Measurements from ENCODE around the gene FAM209A. TPM values are rescaled to one million over a fixed set of nuclear protein-coding genes. Genes with fewer than 3 reads are reported as not detected.

Gene FAM209A
- total RNA-seq, 4 donors from 2014 or later = not detected

DNA sequence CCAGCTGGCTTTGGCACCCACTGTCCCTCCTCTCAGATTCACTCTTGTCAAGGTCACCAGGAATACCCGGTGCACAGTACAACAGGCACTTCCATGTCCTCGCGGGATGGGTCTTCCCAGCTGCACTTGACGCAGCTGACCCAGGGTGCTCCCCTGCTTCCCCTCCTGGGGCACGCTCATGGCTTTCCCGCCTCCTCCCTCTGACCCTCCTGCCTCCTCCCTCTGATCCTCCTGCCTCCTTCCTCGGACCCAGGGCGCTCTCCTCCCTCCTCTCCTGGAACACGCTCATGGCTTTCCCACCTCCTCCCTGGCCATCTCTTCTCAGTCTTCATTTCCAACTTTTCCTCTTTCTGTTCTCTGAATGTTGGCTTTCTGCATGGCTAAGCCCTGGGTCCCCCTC, 50.6 kb downstream of the FAM209A start:
- Histone ChIP-seq H3K27ac (no peak overlapping the region), H3K36me3 (no peaks in the 10 kb centered on the region), H3K27me3 (no peaks in the 10 kb centered on the region), H3K4me1 (no peaks in the 10 kb centered on the region), H3K9me3 (no peaks in the 10 kb centered on the region), H3K4me3 (no peak overlapping the region)
- no peak for DNase-seq
- TF ChIP-seq POLR2AphosphoS5 (IDR thresholded peaks at IDR 0.05) = no peak
- no peak for TF ChIP-seq EP300 (IDR thresholded peaks at IDR 0.05; ENCODE audit: low read depth)
- TF ChIP-seq, protein P1, sequence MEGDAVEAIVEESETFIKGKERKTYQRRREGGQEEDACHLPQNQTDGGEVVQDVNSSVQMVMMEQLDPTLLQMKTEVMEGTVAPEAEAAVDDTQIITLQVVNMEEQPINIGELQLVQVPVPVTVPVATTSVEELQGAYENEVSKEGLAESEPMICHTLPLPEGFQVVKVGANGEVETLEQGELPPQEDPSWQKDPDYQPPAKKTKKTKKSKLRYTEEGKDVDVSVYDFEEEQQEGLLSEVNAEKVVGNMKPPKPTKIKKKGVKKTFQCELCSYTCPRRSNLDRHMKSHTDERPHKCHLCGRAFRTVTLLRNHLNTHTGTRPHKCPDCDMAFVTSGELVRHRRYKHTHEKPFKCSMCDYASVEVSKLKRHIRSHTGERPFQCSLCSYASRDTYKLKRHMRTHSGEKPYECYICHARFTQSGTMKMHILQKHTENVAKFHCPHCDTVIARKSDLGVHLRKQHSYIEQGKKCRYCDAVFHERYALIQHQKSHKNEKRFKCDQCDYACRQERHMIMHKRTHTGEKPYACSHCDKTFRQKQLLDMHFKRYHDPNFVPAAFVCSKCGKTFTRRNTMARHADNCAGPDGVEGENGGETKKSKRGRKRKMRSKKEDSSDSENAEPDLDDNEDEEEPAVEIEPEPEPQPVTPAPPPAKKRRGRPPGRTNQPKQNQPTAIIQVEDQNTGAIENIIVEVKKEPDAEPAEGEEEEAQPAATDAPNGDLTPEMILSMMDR (IDR thresholded peaks at IDR 0.05) = no peak
- no peak for TF ChIP-seq POLR2A (IDR thresholded peaks at IDR 0.05)
- in situ Hi-C loops (cut with MboI; ENCODE audit: low pct_ligation_motif_present in 1 of 4, low pct_unique_long_range_greater_than_20kb in 1 of 4, low sequenced_read_pairs in 3 of 4) (no loop called here), intact Hi-C loops (cut with DNase I; ENCODE audit: low total_unique reads) (loop anchor here (5.0 kb wide), 1 partner anchor 168 kb away; no protein-coding TSS in a partner anchor)
- 76 to 86% methylated on average over 6 to 9 of the region's 9 CpGs for WGBS, 2 donors (ENCODE audit: low coverage in 1 of 2)

Other genes with a start within 250 kb of the FAM209A start
- 10 to 100 TPM; 15.3 to 30.7 (median 25.5) TPM for gene FAM210B, start 165.8 kb upstream of the FAM209A start, total RNA-seq
- gene AURKA, start 132.5 kb upstream of the FAM209A start, total RNA-seq = 10 to 100 TPM in 1 of 4 donors, 1 to 10 TPM in 2, under 1 TPM in 1; 0.75 to 12.4 (median 4.9) TPM
- gene CSTF1, start 132.1 kb upstream of the FAM209A start, total RNA-seq = 10 to 100 TPM in 2 of 4 donors, 1 to 10 TPM in 2; 5.2 to 21.8 (median 14.2) TPM
- 1 to 10 TPM in 3 of 4 donors, not detected in 1; 1.1 to 1.4 (median 1.1) TPM for gene CASS4, start 112.5 kb upstream of the FAM209A start, total RNA-seq
- gene RTF2, start 56.1 kb upstream of the FAM209A start, total RNA-seq = 100 to 1,000 TPM in 1 of 4 donors, 10 to 100 TPM in 3; 49.5 to 130 (median 50.5) TPM
- 1 to 10 TPM in 1 of 4 donors, not detected in 3; 1.9 TPM for gene FAM209B, start 8.5 kb downstream of the FAM209A start, total RNA-seq
- gene TFAP2C, start 104.6 kb downstream of the FAM209A start, total RNA-seq = 1 to 10 TPM in 2 of 4 donors, under 1 TPM in 2; 0.82 to 9.0 (median 2.3) TPM

All from transverse colon (tissue), 4 donors.